Breast epithelium (tissue), 3 donors: ENCODE results near the gene UBE4B.

ENCODE experiments used
- CTCF ChIP-seq, 3 donors: fragments of 450-650 bp; IDR thresholded peaks; one replicate each; pipeline ENCODE4 v1.5.1; 2016 to 2017; ENCODE audit warnings: antibody characterized with exemption in 3 of 3, mild to moderate bottlenecking in 3 of 3, moderate library complexity in 3 of 3
- POLR2A ChIP-seq: fragments of 450-650 bp; IDR thresholded peaks from one replicate; pipeline ENCODE4 v1.6.1; 2016; ENCODE audit warnings: antibody characterized with exemption, mild to moderate bottlenecking, moderate library complexity
- POLR2AphosphoS5 ChIP-seq, 3 donors: sonication (generic); formaldehyde crosslinking; IDR thresholded peaks; one replicate each; pipeline ENCODE4 v1.6.1; 2017; ENCODE audit warnings: antibody characterized with exemption in 3 of 3

DNA sequence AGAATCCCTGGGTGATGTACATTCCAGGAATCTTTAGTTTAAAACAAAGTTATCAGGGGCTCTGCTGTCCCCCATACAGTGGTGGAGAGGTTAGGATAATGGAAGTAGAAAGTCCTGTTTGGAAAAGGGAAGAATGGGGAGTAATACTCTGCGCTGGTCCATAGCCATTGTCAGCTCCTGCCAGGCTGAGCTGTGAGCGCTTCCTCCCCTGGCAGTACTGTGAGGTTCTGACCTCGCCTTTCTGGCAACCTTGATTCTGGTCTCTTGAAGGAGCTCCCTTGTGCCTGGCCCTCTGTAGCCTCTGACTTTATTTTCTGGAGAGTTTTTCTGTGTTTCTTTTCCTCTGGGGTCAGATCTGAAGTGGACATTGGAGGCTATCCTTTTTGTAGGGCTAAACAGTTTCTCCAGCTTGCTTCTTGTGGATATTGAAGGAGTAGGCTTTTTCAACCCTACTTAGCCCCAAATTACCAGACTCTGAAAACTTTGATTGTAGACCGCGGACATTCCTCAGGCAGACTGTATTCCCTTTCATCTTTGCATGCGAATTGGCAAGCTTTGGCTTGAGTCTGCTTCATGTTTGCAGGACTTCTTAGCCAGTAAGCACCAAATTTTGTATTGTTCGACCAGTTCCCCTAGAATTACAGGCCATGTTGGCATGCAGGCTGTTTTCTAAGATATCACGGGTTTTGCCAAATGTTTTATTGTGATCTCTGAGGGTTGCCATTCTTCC lies 13.8 kb downstream of the UBE4B start:
- no peak for TF ChIP-seq POLR2A
- TF ChIP-seq CTCF (IDR thresholded peaks at IDR 0.05) = no peak
- TF ChIP-seq POLR2AphosphoS5 (IDR thresholded peaks at IDR 0.05) = no peak
